ENCODE measurements around the gene SEZ6L.

GRCh38 chr22:26194313-26194712 lies 25.1 kb downstream of the SEZ6L start:
- no peak for TF ChIP-seq POLR2A (IDR thresholded peaks at IDR 0.05)
- TF ChIP-seq CTCF (IDR thresholded peaks at IDR 0.05 in 4 of 5, conservative IDR thresholded peaks at IDR 0.05 in 1 of 5), result no peak
